ENCODE measurements around the gene NADSYN1.

NADSYN1 gene

DNA sequence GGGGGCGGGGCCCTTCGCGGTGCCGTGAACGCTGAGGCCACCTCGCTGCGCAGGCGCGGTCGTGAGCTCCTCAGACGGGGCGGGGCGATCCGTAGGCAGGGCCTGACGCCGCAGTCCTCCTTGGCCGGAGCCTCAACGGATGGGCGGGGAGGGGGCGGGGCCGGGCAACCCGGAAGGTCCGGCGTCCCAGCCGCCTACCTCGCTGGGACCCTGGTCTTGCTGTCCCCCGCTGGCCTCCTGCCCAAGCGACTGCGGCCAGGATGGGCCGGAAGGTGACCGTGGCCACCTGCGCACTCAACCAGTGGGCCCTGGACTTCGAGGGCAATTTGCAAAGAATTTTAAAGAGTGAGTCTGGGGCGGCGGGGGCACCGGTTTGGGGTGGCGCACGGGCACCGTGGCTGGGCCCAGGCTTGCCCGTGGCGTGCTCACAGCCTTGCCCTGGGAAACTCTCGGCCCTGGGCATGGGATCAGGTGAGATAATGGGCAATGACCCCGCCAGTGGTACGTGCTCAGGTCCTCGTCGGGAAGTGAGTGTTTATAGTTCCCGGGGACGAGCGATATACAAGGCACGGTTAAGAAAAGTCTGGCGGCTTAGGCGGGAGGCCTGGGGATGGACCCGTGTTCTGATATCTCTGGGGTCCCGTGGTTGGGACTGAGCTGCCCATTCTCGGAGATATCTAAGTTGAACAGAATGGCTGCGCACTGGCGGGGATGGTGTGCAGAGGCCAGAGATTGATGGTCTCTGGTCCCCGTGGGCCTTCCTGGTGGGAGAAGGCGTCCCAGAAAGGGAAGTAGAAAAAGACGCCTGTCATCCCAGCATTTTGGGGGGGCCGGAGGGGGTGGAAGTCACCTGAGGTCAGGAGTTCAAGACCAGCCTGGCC lies at the start of gene NADSYN1:
TSS of gene NADSYN1 (plus strand) at position 167 of the 881 bp plus-strand sequence. CDS start at position 261, 94 bp downstream.
- H3K27me3 ChIP-seq = no peaks in the 10 kb centered on the region
- H3K9ac ChIP-seq = peak within 1 kb of the TSS; percentile 77 to 93 (median 88)
- no peaks in the 10 kb centered on the region for H3K9me3 ChIP-seq (replicated peaks in 1 of 11)
- H3K4me2 ChIP-seq = peak within 1 kb of the TSS; percentile 91 to 100 (median 99)
- no peak for TF ChIP-seq Cebpa-rat (IDR thresholded peaks at IDR 0.05)
- peak within 1 kb of the TSS; percentile 82 to 96 (median 92) for H3K4me3 ChIP-seq
- H4K20me1 ChIP-seq = peaks cover 22 to 51% (median 40%) of the 10 kb centered on the region in 11 experiments; a peak in 19 of 22 replicates
- H3K27ac ChIP-seq = peak within 1 kb of the TSS; percentile 71 to 87 (median 79)
- peaks cover 50 to 60% (median 54%) of the 10 kb centered on the region in 10 experiments for H3K4me1 ChIP-seq
- H3K36me3 ChIP-seq = peaks cover 37 to 42% (median 38%) of the 10 kb centered on the region in 11 experiments

DNA sequence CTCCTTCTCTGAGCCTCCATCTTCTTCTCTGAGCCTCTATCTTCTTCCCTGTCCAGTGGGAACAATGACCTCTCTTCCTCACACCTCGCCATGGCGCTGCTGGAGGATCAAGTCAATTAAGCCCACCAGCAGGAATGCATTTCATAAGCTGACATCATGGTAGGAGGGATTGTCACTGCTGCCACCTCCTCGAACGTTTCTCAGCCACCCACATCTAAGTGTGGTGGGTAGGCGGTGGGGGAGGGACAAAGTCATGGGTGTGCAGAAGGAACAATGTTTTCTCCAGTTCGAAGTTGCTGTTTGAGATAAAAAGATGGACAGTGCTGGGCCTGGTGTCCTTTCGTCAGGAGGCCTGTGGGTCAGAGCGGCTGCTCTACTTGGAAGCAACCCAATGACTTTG lies 48.8 kb upstream of the NADSYN1 start:
- H3K4me1 ChIP-seq = 0 out of 20 replicates have a peak, but pooled peaks cover 0 to 7% (median 0%) of the 10 kb centered on the region in 10 experiments
- no peak for TF ChIP-seq Cebpa-rat (IDR thresholded peaks at IDR 0.05)
- H3K27ac ChIP-seq = no peak overlapping the region
- no peak overlapping the region for H3K9ac ChIP-seq
- H3K36me3 ChIP-seq = no peaks in the 10 kb centered on the region
- H3K4me2 ChIP-seq = no peak overlapping the region
- no peak overlapping the region for H3K4me3 ChIP-seq
- H3K9me3 ChIP-seq (replicated peaks in 1 of 11) = peaks cover 0 to 19% (median 10%) of the 10 kb centered on the region in 11 experiments; a peak in 8 of 22 replicates
- H3K27me3 ChIP-seq = no peaks in the 10 kb centered on the region
- no peaks in the 10 kb centered on the region; a peak in 1 of 22 replicates for H4K20me1 ChIP-seq

- TF ChIP-seq Cebpa-rat (IDR thresholded peaks at IDR 0.05) = no peak
- Histone ChIP-seq H3K4me1 (0 out of 20 replicates have a peak, but pooled peaks cover 0 to 7% (median 0%) of the 10 kb centered on the region in 10 experiments), H3K27me3 (no peaks in the 10 kb centered on the region), H3K4me3 (no peak overlapping the region), H3K9me3 (replicated peaks in 1 of 11) (peaks cover 0 to 19% (median 10%) of the 10 kb centered on the region in 11 experiments; a peak in 8 of 22 replicates), H3K4me2 (no peak overlapping the region), H3K9ac (no peak overlapping the region), H3K27ac (no peak overlapping the region), H4K20me1 (no peaks in the 10 kb centered on the region; a peak in 1 of 22 replicates), H3K36me3 (no peaks in the 10 kb centered on the region)
Measured at GRCh38 chr11:71406681-71407080, 46.3 kb upstream of the NADSYN1 start.

DNA sequence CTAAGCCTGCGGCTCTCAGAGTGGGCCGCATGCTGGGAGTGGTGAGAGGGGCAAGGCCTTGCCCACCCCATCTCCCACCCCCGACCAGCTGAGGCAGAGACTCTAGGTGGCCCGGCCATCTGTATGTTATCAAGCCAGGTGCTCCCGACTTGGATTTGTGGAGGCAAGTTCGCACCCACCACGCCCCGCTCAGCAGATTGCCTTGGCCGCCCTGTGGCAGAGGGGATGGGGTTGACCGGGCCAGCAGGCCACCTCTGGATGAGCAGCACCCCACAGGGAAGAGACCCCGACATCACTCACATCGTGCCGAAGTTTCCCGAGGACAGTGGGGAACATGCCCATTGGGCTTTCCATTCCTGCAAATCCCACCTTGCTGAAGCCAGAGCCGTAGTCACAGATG lies 45.6 kb upstream of the NADSYN1 start:
- Histone ChIP-seq H3K4me3 (no peak overlapping the region), H3K9me3 (replicated peaks in 1 of 11) (peaks cover 0 to 19% (median 10%) of the 10 kb centered on the region in 11 experiments; a peak in 8 of 22 replicates), H3K36me3 (no peaks in the 10 kb centered on the region), H3K27ac (no peak overlapping the region), H3K9ac (no peak overlapping the region), H3K27me3 (no peaks in the 10 kb centered on the region), H3K4me1 (0 out of 20 replicates have a peak, but pooled peaks cover 0 to 7% (median 0%) of the 10 kb centered on the region in 10 experiments), H4K20me1 (no peaks in the 10 kb centered on the region; a peak in 1 of 22 replicates), H3K4me2 (no peak overlapping the region)
- no peak for TF ChIP-seq Cebpa-rat (IDR thresholded peaks at IDR 0.05)

DNA sequence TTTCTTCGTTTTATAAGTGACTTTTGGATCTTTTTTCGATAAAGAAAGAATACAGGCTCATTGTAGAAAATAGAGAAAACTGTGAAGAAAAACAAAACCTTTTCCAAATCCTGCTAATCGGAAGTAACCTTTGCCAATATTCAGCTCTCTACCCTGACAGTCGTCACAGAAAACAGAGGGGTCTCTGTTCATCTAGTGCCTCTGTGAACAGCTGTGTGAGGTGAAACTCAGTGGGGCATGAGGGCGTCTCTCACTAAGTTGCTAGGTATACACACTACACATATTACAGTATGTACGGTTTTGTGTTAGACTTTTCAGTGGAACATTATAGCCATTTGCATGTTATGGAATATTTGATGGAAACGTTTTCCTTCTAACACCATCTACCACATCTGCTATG lies 44.2 kb upstream of the NADSYN1 start:
- no peaks in the 10 kb centered on the region; a peak in 1 of 22 replicates for H4K20me1 ChIP-seq
- H3K4me2 ChIP-seq = no peak overlapping the region
- H3K9ac ChIP-seq = no peak overlapping the region
- no peaks in the 10 kb centered on the region for H3K27me3 ChIP-seq
- no peak overlapping the region for H3K4me3 ChIP-seq
- H3K27ac ChIP-seq = no peak overlapping the region
- no peaks in the 10 kb centered on the region for H3K36me3 ChIP-seq
- 0 out of 20 replicates have a peak, but pooled peaks cover 0 to 7% (median 0%) of the 10 kb centered on the region in 10 experiments for H3K4me1 ChIP-seq
- no peak for TF ChIP-seq Cebpa-rat (IDR thresholded peaks at IDR 0.05)
- H3K9me3 ChIP-seq (replicated peaks in 1 of 11) = peaks cover 0 to 7% (median 3%) of the 10 kb centered on the region in 11 experiments; a peak in 5 of 22 replicates

- Histone ChIP-seq H3K4me1 (0 out of 20 replicates have a peak, but pooled peaks cover 0 to 7% (median 0%) of the 10 kb centered on the region in 10 experiments), H4K20me1 (no peaks in the 10 kb centered on the region; a peak in 1 of 22 replicates), H3K4me2 (no peak overlapping the region), H3K36me3 (no peaks in the 10 kb centered on the region), H3K9me3 (replicated peaks in 1 of 11) (no peaks in the 10 kb centered on the region), H3K27ac (no peak overlapping the region), H3K4me3 (no peak overlapping the region), H3K9ac (no peak overlapping the region), H3K27me3 (no peaks in the 10 kb centered on the region)
- TF ChIP-seq Cebpa-rat (IDR thresholded peaks at IDR 0.05) = no peak
Measured at GRCh38 chr11:71410363-71410966, 42.5 kb upstream of the NADSYN1 start.

DNA sequence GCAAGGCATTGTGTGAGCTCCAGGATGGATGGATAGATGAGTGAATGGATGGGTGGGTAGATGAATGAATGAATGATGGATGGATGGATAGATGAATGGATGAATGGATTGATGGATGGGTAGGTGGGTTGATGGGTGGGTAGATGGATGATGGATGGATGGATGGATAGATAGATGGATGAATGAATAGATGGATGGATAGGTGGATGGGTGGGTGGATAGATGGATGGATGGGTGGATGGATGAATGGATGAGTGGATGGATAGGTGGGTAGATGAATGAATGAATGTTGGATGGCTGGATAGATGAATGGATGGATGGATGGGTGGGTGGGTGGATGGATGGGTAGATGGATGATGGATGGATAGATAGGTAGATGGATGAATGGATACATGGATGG lies 38.4 kb upstream of the NADSYN1 start:
- H3K36me3 ChIP-seq = no peaks in the 10 kb centered on the region
- no peak overlapping the region for H3K4me2 ChIP-seq
- H3K4me1 ChIP-seq = peaks cover 0 to 5% (median 0%) of the 10 kb centered on the region in 10 experiments; a peak in 1 of 20 replicates
- no peak overlapping the region for H3K4me3 ChIP-seq
- H3K27ac ChIP-seq = no peak overlapping the region
- no peak for TF ChIP-seq Cebpa-rat (IDR thresholded peaks at IDR 0.05)
- no peaks in the 10 kb centered on the region for H4K20me1 ChIP-seq
- no peaks in the 10 kb centered on the region for H3K9me3 ChIP-seq (replicated peaks in 1 of 11)
- H3K27me3 ChIP-seq = no peaks in the 10 kb centered on the region
- H3K9ac ChIP-seq = no peak overlapping the region

DNA sequence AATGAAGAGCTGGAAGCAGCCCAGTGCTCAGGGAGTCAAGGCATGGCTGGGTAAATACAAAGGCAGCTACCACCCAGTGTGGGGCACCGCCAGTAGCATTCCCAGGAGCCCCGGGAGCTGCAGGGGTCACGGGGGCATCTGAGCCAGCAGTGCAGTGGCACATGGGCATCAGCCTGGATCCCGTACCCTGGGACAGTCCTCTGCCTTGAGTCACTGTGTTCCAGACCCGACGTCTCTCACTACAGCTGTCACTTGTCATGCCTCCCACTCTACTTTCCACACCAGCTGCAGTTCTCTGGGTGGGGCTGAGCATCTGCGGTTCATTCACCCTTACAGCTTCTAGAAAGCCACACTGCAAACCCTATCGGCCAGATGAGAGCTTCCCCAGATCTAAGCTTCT lies 34.4 kb upstream of the NADSYN1 start:
- no peak overlapping the region for H3K27ac ChIP-seq
- peaks cover 0 to 17% (median 7%) of the 10 kb centered on the region in 10 experiments; a peak in 8 of 20 replicates for H3K4me1 ChIP-seq
- H3K9ac ChIP-seq = no peak overlapping the region
- no peak for TF ChIP-seq Cebpa-rat (IDR thresholded peaks at IDR 0.05)
- no peaks in the 10 kb centered on the region for H3K9me3 ChIP-seq (replicated peaks in 1 of 11)
- no peaks in the 10 kb centered on the region for H3K36me3 ChIP-seq
- H4K20me1 ChIP-seq = no peaks in the 10 kb centered on the region; a peak in 1 of 22 replicates
- no peaks in the 10 kb centered on the region for H3K27me3 ChIP-seq
- no peak overlapping the region for H3K4me2 ChIP-seq
- H3K4me3 ChIP-seq = no peak overlapping the region
